Measurements from ENCODE around the gene DNAH7. TPM values are rescaled to one million over a fixed set of nuclear protein-coding genes. Genes with fewer than 3 reads are reported as not detected.

DNAH7 gene
- total and polyA plus RNA-seq, 2 experiments from 2014 or later: 0.35 to 1.1 TPM

DNA sequence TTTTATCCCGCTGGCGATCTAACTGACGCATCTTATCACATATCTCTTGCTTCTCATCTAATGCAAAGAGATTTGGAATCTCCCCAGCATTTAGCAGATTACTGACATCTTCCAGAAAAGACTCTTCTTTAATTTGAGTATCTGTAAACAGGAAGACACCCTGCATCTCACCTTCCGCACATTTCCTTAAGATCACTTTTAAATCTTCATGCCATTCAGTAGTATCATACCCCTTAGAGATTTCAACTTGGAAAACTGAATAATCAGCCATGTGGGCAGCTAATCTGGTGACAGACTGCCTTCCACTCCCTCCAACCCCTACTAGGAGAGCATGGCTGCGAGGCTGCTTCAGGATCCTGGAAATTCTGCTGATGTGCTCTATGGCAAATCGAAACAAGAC is 204.3 kb downstream of the DNAH7 start:
- Histone ChIP-seq H3K4me1 (ENCODE audit: insufficient read depth) (peaks cover 11% of the 10 kb centered on the region), H3K27ac (ENCODE audit: low read depth) (no peak overlapping the region), H3K9me2 (ENCODE audit: insufficient read depth) (no peaks in the 10 kb centered on the region), H4K20me1 (replicated peaks; ENCODE audit: insufficient read depth) (no peaks in the 10 kb centered on the region), H3K4me2 (no peak overlapping the region), H3K79me2 (replicated peaks; ENCODE audit: insufficient read depth) (no peaks in the 10 kb centered on the region), H3K4me3 (no peak overlapping the region), H3K36me3 (ENCODE audit: insufficient read depth) (no peaks in the 10 kb centered on the region), H2AFZ (no peak overlapping the region; the same call in 1 of the 2 replicates), H3F3A (replicated peaks; ENCODE audit: low read depth) (no peaks in the 10 kb centered on the region), H3K27me3 (ENCODE audit: insufficient read depth) (no peaks in the 10 kb centered on the region)
- ATAC-seq (no peak), DNase-seq (ENCODE audit: low spot score) (no peak)
- H3K27ac Mint-ChIP-seq: no peak overlapping the region
- no peak for TF ChIP-seq JUNB (IDR thresholded peaks at IDR 0.05; ENCODE audit: unreplicated experiment)
- H3K4me3 Mint-ChIP-seq: no peak overlapping the region
- no peaks in the 10 kb centered on the region for H3K36me3 Mint-ChIP-seq (ENCODE audit: low read depth)
- no peaks in the 10 kb centered on the region for H3K27me3 Mint-ChIP-seq (ENCODE audit: insufficient read depth, low read depth, poor library complexity)
- no peaks in the 10 kb centered on the region for H3K9me3 Mint-ChIP-seq
- H3K4me1 Mint-ChIP-seq: peaks cover 15% of the 10 kb centered on the region

DNA sequence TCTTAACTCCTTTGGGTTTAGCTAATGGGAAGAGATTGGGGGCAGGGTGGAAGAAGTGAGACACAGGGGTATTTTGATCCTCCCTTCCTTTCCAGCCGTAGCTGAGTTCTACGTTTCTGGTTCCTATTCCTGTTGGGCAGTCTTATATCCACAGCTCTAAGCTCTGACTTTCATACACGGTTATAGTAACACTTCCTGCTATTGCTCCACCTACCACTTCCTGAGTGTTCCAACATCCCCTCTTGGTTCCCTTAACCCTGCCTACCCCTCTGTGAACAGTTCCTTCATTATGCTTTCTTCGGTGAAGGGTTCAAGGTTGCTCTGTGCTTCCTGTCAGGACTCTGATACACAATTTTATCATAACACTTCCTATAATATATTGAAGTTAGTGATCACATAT is 205.1 kb downstream of the DNAH7 start:
- no peak overlapping the region for H3K4me3 Mint-ChIP-seq
- Histone ChIP-seq H3K9me2 (ENCODE audit: insufficient read depth) (no peaks in the 10 kb centered on the region), H3K79me2 (replicated peaks; ENCODE audit: insufficient read depth) (no peaks in the 10 kb centered on the region), H3K4me1 (ENCODE audit: insufficient read depth) (peaks cover 11% of the 10 kb centered on the region), H3K27me3 (ENCODE audit: insufficient read depth) (no peaks in the 10 kb centered on the region), H3F3A (replicated peaks; ENCODE audit: low read depth) (no peaks in the 10 kb centered on the region), H3K4me2 (no peak overlapping the region), H2AFZ (no peak overlapping the region), H3K36me3 (ENCODE audit: insufficient read depth) (no peaks in the 10 kb centered on the region), H3K4me3 (no peak overlapping the region), H4K20me1 (replicated peaks; ENCODE audit: insufficient read depth) (no peaks in the 10 kb centered on the region), H3K27ac (ENCODE audit: low read depth) (no peak overlapping the region)
- no peak overlapping the region for H3K27ac Mint-ChIP-seq
- H3K4me1 Mint-ChIP-seq: peaks cover 15% of the 10 kb centered on the region
- H3K9me3 Mint-ChIP-seq: no peaks in the 10 kb centered on the region
- H3K36me3 Mint-ChIP-seq (ENCODE audit: low read depth): no peaks in the 10 kb centered on the region
- DNase-seq (ENCODE audit: low spot score): no peak
- H3K27me3 Mint-ChIP-seq (ENCODE audit: insufficient read depth, low read depth, poor library complexity): no peaks in the 10 kb centered on the region
- ATAC-seq: no peak
- TF ChIP-seq, protein P1, sequence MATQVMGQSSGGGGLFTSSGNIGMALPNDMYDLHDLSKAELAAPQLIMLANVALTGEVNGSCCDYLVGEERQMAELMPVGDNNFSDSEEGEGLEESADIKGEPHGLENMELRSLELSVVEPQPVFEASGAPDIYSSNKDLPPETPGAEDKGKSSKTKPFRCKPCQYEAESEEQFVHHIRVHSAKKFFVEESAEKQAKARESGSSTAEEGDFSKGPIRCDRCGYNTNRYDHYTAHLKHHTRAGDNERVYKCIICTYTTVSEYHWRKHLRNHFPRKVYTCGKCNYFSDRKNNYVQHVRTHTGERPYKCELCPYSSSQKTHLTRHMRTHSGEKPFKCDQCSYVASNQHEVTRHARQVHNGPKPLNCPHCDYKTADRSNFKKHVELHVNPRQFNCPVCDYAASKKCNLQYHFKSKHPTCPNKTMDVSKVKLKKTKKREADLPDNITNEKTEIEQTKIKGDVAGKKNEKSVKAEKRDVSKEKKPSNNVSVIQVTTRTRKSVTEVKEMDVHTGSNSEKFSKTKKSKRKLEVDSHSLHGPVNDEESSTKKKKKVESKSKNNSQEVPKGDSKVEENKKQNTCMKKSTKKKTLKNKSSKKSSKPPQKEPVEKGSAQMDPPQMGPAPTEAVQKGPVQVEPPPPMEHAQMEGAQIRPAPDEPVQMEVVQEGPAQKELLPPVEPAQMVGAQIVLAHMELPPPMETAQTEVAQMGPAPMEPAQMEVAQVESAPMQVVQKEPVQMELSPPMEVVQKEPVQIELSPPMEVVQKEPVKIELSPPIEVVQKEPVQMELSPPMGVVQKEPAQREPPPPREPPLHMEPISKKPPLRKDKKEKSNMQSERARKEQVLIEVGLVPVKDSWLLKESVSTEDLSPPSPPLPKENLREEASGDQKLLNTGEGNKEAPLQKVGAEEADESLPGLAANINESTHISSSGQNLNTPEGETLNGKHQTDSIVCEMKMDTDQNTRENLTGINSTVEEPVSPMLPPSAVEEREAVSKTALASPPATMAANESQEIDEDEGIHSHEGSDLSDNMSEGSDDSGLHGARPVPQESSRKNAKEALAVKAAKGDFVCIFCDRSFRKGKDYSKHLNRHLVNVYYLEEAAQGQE (IDR thresholded peaks at IDR 0.05; ENCODE audit: unreplicated experiment): no peak
- TF ChIP-seq, protein P2, sequence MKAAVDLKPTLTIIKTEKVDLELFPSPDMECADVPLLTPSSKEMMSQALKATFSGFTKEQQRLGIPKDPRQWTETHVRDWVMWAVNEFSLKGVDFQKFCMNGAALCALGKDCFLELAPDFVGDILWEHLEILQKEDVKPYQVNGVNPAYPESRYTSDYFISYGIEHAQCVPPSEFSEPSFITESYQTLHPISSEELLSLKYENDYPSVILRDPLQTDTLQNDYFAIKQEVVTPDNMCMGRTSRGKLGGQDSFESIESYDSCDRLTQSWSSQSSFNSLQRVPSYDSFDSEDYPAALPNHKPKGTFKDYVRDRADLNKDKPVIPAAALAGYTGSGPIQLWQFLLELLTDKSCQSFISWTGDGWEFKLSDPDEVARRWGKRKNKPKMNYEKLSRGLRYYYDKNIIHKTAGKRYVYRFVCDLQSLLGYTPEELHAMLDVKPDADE (IDR thresholded peaks at IDR 0.05): no peak
- TF ChIP-seq JUNB (IDR thresholded peaks at IDR 0.05; ENCODE audit: unreplicated experiment) (no peak), POLR2AphosphoS5 (IDR thresholded peaks at IDR 0.05; ENCODE audit: low read depth) (no peak), STAT1 (IDR thresholded peaks at IDR 0.05; ENCODE audit: unreplicated experiment) (no peak), ZNF331 (CRISPR knock-in tag; IDR thresholded peaks at IDR 0.05; ENCODE audit: low read depth) (no peak), EZH2phosphoT487 (IDR thresholded peaks at IDR 0.05; ENCODE audit: unreplicated experiment) (no peak)
- TF ChIP-seq, protein P3, sequence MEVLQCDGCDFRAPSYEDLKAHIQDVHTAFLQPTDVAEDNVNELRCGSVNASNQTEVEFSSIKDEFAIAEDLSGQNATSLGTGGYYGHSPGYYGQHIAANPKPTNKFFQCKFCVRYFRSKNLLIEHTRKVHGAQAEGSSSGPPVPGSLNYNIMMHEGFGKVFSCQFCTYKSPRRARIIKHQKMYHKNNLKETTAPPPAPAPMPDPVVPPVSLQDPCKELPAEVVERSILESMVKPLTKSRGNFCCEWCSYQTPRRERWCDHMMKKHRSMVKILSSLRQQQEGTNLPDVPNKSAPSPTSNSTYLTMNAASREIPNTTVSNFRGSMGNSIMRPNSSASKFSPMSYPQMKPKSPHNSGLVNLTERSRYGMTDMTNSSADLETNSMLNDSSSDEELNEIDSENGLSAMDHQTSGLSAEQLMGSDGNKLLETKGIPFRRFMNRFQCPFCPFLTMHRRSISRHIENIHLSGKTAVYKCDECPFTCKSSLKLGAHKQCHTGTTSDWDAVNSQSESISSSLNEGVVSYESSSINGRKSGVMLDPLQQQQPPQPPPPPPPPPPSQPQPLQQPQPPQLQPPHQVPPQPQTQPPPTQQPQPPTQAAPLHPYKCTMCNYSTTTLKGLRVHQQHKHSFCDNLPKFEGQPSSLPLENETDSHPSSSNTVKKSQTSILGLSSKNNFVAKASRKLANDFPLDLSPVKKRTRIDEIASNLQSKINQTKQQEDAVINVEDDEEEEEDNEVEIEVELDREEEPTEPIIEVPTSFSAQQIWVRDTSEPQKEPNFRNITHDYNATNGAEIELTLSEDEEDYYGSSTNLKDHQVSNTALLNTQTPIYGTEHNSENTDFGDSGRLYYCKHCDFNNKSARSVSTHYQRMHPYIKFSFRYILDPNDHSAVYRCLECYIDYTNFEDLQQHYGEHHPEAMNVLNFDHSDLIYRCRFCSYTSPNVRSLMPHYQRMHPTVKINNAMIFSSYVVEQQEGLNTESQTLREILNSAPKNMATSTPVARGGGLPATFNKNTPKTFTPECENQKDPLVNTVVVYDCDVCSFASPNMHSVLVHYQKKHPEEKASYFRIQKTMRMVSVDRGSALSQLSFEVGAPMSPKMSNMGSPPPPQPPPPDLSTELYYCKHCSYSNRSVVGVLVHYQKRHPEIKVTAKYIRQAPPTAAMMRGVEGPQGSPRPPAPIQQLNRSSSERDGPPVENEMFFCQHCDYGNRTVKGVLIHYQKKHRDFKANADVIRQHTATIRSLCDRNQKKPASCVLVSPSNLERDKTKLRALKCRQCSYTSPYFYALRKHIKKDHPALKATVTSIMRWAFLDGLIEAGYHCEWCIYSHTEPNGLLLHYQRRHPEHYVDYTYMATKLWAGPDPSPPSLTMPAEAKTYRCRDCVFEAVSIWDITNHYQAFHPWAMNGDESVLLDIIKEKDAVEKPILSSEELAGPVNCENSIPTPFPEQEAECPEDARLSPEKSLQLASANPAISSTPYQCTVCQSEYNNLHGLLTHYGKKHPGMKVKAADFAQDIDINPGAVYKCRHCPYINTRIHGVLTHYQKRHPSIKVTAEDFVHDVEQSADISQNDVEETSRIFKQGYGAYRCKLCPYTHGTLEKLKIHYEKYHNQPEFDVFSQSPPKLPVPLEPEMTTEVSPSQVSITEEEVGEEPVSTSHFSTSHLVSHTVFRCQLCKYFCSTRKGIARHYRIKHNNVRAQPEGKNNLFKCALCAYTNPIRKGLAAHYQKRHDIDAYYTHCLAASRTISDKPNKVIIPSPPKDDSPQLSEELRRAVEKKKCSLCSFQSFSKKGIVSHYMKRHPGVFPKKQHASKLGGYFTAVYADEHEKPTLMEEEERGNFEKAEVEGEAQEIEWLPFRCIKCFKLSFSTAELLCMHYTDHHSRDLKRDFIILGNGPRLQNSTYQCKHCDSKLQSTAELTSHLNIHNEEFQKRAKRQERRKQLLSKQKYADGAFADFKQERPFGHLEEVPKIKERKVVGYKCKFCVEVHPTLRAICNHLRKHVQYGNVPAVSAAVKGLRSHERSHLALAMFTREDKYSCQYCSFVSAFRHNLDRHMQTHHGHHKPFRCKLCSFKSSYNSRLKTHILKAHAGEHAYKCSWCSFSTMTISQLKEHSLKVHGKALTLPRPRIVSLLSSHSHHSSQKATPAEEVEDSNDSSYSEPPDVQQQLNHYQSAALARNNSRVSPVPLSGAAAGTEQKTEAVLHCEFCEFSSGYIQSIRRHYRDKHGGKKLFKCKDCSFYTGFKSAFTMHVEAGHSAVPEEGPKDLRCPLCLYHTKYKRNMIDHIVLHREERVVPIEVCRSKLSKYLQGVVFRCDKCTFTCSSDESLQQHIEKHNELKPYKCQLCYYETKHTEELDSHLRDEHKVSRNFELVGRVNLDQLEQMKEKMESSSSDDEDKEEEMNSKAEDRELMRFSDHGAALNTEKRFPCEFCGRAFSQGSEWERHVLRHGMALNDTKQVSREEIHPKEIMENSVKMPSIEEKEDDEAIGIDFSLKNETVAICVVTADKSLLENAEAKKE (CRISPR knock-in tag; IDR thresholded peaks at IDR 0.05): no peak
